GM23338 (cell line): Measurements from ENCODE around the gene FILIP1L. TPM values are rescaled to one million over a fixed set of nuclear protein-coding genes. Genes with fewer than 3 reads are reported as not detected.
A peak's percentile ranks its signal among the peaks of the same experiment; 100 is the strongest.

Source experiments
- ATAC-seq: fragments of 200-7000 bp; cut with Tn5 transposase; 3 replicates; pipeline ENCODE4 v1.9.1; 2020
- DNase-seq: peaks from one replicate; pipeline ENCODE4 v3.0.0-alpha.2; 2015; ENCODE audit warnings: low spot score
- H2AFZ ChIP-seq: fragments of 200-600 bp; sonication (generic); 2 replicates; pipeline ENCODE4 v1.8.0; 2016; ENCODE audit warnings: antibody characterized with exemption, mild to moderate bottlenecking, moderate library complexity
- H3F3A ChIP-seq: fragments of 200-600 bp; sonication (generic); replicated peaks from 2 replicates; pipeline ENCODE4 v1.8.0; 2017; ENCODE audit warnings: antibody characterized with exemption, mixed run types, low read depth
- H3K27ac ChIP-seq: fragments of 200-600 bp; sonication (generic); 2 replicates; pipeline ENCODE4 v1.6.1; 2016; ENCODE audit warnings: low read depth
- H3K27me3 ChIP-seq: fragments of 200-600 bp; sonication (generic); 2 replicates; pipeline ENCODE4 v1.8.0; 2016; ENCODE audit warnings: mild to moderate bottlenecking, mixed run types, moderate library complexity; ENCODE audit not compliant: insufficient read depth
- H3K36me3 ChIP-seq: fragments of 200-600 bp; sonication (generic); 2 replicates; pipeline ENCODE4 v1.8.0; 2016; ENCODE audit warnings: mild to moderate bottlenecking; ENCODE audit not compliant: insufficient read depth
- H3K4me1 ChIP-seq: fragments of 200-600 bp; sonication (generic); 2 replicates; pipeline ENCODE4 v1.8.0; 2016; ENCODE audit warnings: mild to moderate bottlenecking, moderate library complexity; ENCODE audit not compliant: insufficient read depth
- H3K4me2 ChIP-seq: fragments of 200-600 bp; sonication (generic); 2 replicates; pipeline ENCODE4 v1.7.1; 2017; ENCODE audit warnings: mixed run types
- H3K4me3 ChIP-seq: fragments of 200-600 bp; sonication (generic); 2 replicates; pipeline ENCODE4 v1.6.1; 2016; ENCODE audit warnings: mixed run types
- H3K79me2 ChIP-seq: fragments of 200-600 bp; sonication (generic); replicated peaks from 2 replicates; pipeline ENCODE4 v1.8.0; 2017; ENCODE audit warnings: mild to moderate bottlenecking; ENCODE audit not compliant: insufficient read depth
- H3K9me2 ChIP-seq: fragments of 200-600 bp; sonication (generic); 2 replicates; pipeline ENCODE4 v1.8.0; 2017; ENCODE audit not compliant: insufficient read depth
- H4K20me1 ChIP-seq: fragments of 200-600 bp; sonication (generic); replicated peaks from 2 replicates; pipeline ENCODE4 v1.8.0; 2017; ENCODE audit warnings: mild to moderate bottlenecking; ENCODE audit not compliant: insufficient read depth
- H3K27ac Mint-ChIP-seq: 2 replicates; pipeline ENCODE4 v1.8.0; 2020; ENCODE audit warnings: inconsistent platforms, mild to moderate bottlenecking, moderate library complexity, mixed read lengths
- H3K27me3 Mint-ChIP-seq: 3 replicates; pipeline ENCODE4 v1.8.0; 2022; ENCODE audit warnings: low read depth, mild to moderate bottlenecking, moderate library complexity, mixed read lengths, inconsistent platforms; ENCODE audit not compliant: insufficient read depth, poor library complexity
- H3K36me3 Mint-ChIP-seq: 3 replicates; pipeline ENCODE4 v1.8.0; 2021; ENCODE audit warnings: low read depth, mild to moderate bottlenecking, inconsistent platforms, moderate library complexity, mixed read lengths
- H3K4me1 Mint-ChIP-seq: 3 replicates; pipeline ENCODE4 v1.8.0; 2020; ENCODE audit warnings: mild to moderate bottlenecking, inconsistent platforms, mixed read lengths
- H3K4me3 Mint-ChIP-seq: 3 replicates; pipeline ENCODE4 v1.8.0; 2021; ENCODE audit warnings: moderate library complexity, mild to moderate bottlenecking, inconsistent platforms, mixed read lengths
- H3K9me3 Mint-ChIP-seq: 3 replicates; pipeline ENCODE4 v1.8.0; 2020; ENCODE audit warnings: moderate library complexity, mild to moderate bottlenecking, inconsistent platforms, mixed read lengths
- CREB1 ChIP-seq: fragments of 250-450 bp; sonication (Bioruptor Pico); IDR thresholded peaks from 2 replicates; pipeline ENCODE4 v1.5.0; 2020; ENCODE audit warnings: low read depth, mild to moderate bottlenecking, moderate library complexity
- ETS1 ChIP-seq: IDR thresholded peaks from 2 replicates; pipeline ENCODE4 v1.6.1; 2016; ENCODE audit warnings: antibody characterized with exemption
- EZH2 ChIP-seq: fragments of 200-600 bp; sonication (generic); IDR thresholded peaks from one replicate; pipeline ENCODE4 v1.8.0; 2017; ENCODE audit warnings: antibody characterized with exemption, mild to moderate bottlenecking, low read depth; ENCODE audit not compliant: unreplicated experiment
- EZH2phosphoT487 ChIP-seq: fragments of 200-600 bp; sonication (generic); IDR thresholded peaks from one replicate; pipeline ENCODE4 v1.8.1; 2018; ENCODE audit warnings: antibody characterized with exemption; ENCODE audit not compliant: unreplicated experiment
- JUNB ChIP-seq: IDR thresholded peaks from one replicate; pipeline ENCODE4 v1.6.1; 2016; ENCODE audit warnings: antibody characterized with exemption; ENCODE audit not compliant: unreplicated experiment
- NANOG ChIP-seq: IDR thresholded peaks from 2 replicates; pipeline ENCODE4 v1.6.1; 2016; ENCODE audit warnings: antibody characterized with exemption, borderline replicate concordance
- POLR2AphosphoS5 ChIP-seq: IDR thresholded peaks from 2 replicates; pipeline ENCODE4 v1.6.1; 2016; ENCODE audit warnings: antibody characterized with exemption, low read depth
- REST ChIP-seq: IDR thresholded peaks from one replicate; pipeline ENCODE4 v1.6.1; 2018; ENCODE audit warnings: antibody characterized with exemption; ENCODE audit not compliant: unreplicated experiment
- STAT1 ChIP-seq: IDR thresholded peaks from one replicate; pipeline ENCODE4 v1.6.1; 2016; ENCODE audit warnings: antibody characterized with exemption; ENCODE audit not compliant: unreplicated experiment
- ZNF114 ChIP-seq: fragments of 250-450 bp; sonication (Bioruptor Pico); IDR thresholded peaks from 2 replicates; pipeline ENCODE4 v1.5.0; 2020; ENCODE audit warnings: mild to moderate bottlenecking, moderate library complexity
- polyA plus RNA-seq: library from polyadenylated mRNA; unstranded; fragments of >200 nt; fragmentation: Nextera tagmentation; extraction: Ambion mirVana; gene quantifications from 2 replicates; pipeline ENCODE4 v1.2.1, GENCODE V29; 2016
- total RNA-seq: library from RNA; depleted of rRNA; stranded (reverse); fragments of >200 nt; shearing (Covaris generic); gene quantifications from 2 replicates; pipeline ENCODE4 v1.2.3, GENCODE V29; 2014

Gene FILIP1L
- total and polyA plus RNA-seq, 2 experiments from 2014 or later = 1.6 TPM; not detected in 1

- TF ChIP-seq REST (no peak), POLR2AphosphoS5 (no peak), STAT1 (no peak), CREB1 (CRISPR knock-in tag) (no peak), EZH2phosphoT487 (no peak)
Observed at GRCh38 chr3:100087198-100087597, 27.1 kb downstream of the FILIP1L start (continued).

GRCh38 chr3:100086401-100086800 is 27.9 kb downstream of the FILIP1L start:
- Mint-ChIP-seq H3K4me3 (no peak overlapping the region), H3K27me3 (peaks cover 4% of the 10 kb centered on the region), H3K9me3 (no peaks in the 10 kb centered on the region), H3K36me3 (no peaks in the 10 kb centered on the region), H3K4me1 (peaks cover 41% of the 10 kb centered on the region), H3K27ac (peak overlapping the region; percentile 19; the same call in 1 of the 2 replicates)
- no peak overlapping the region for H3K27ac ChIP-seq
- H3K36me3 ChIP-seq = no peaks in the 10 kb centered on the region
- no peaks in the 10 kb centered on the region for H3K79me2 ChIP-seq
- no peak overlapping the region for H3K4me3 ChIP-seq
- H2AFZ ChIP-seq = no peak overlapping the region
- H3K4me2 ChIP-seq = no peak overlapping the region
- H3K27me3 ChIP-seq = no peaks in the 10 kb centered on the region
- ATAC-seq = no peak
- no peaks in the 10 kb centered on the region for H3F3A ChIP-seq
- H4K20me1 ChIP-seq = no peaks in the 10 kb centered on the region
- no peak for DNase-seq
- no peaks in the 10 kb centered on the region for H3K9me2 ChIP-seq
- H3K4me1 ChIP-seq = peaks cover 28% of the 10 kb centered on the region; the same call in 1 of the 2 replicates
- TF ChIP-seq POLR2AphosphoS5 (no peak), ETS1 (no peak), EZH2 (no peak), NANOG (no peak), EZH2phosphoT487 (no peak), JUNB (no peak), REST (no peak), STAT1 (no peak), CREB1 (CRISPR knock-in tag) (no peak), ZNF114 (no peak)
